Amygdala (tissue), 56 donors: Measurements from ENCODE around the gene CHMP4A.
A peak's percentile ranks its signal among the peaks of the same experiment; 100 is the strongest.

Experiments
- DNase-seq, 56 donors: peaks; one replicate each; lab custom pipeline; 2025; lab: John Stamatoyannopoulos, UW

CHMP4A gene

DNA sequence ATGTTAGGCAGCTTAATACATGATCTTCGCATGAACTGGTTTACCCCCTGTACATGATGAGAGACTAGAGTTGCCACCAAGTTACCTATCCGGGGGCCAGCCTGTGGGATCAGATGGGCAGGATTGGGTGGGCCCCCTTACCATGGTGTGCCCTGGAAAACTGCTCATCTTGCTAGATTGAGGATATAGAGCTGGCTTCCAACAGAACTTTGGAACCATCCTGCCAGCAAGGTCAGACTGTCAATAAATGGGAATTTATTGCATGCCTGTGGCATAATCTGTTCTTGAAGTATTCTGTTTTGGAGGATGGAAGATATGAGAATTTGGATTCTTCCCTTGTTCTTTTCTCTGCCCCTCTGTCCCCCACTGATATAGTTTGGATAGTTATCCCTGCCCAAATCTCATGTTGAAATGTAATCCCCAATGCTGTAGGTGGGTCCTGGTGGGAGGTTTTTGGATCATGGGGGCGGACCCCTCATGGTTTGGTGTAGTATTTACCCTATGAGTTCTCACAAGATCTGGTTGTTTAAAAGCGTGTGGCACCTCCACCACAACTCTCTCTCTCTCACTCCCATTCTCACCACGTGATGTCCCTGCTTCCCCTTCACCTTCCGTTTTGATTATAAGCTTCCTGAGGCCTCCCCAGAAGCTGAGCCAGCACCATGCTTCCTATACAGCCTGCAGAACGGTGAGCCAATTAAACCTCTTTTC lies 14.3 kb downstream of the CHMP4A start:
- DNase-seq, result no peak

DNA sequence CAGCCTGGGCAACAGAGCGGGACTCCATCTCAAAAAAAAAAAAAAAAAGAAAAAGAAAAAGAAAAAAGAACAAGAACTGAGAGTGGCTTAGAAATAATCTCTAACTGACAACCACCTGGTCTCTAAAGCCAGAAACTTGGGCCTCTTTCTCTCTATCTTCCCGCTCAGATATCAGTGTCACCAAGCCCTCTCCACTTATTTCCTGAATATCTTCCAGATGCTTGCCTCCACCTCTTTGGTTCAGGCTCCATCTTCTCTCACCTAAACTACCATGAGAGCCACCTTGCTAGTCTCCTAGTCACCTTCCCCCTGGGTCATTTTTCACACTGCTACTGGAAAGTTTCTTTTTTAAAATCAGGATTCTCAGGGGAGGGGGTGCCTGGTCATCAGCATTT lies 16.2 kb downstream of the CHMP4A start:
- DNase-seq, result no peak

DNA sequence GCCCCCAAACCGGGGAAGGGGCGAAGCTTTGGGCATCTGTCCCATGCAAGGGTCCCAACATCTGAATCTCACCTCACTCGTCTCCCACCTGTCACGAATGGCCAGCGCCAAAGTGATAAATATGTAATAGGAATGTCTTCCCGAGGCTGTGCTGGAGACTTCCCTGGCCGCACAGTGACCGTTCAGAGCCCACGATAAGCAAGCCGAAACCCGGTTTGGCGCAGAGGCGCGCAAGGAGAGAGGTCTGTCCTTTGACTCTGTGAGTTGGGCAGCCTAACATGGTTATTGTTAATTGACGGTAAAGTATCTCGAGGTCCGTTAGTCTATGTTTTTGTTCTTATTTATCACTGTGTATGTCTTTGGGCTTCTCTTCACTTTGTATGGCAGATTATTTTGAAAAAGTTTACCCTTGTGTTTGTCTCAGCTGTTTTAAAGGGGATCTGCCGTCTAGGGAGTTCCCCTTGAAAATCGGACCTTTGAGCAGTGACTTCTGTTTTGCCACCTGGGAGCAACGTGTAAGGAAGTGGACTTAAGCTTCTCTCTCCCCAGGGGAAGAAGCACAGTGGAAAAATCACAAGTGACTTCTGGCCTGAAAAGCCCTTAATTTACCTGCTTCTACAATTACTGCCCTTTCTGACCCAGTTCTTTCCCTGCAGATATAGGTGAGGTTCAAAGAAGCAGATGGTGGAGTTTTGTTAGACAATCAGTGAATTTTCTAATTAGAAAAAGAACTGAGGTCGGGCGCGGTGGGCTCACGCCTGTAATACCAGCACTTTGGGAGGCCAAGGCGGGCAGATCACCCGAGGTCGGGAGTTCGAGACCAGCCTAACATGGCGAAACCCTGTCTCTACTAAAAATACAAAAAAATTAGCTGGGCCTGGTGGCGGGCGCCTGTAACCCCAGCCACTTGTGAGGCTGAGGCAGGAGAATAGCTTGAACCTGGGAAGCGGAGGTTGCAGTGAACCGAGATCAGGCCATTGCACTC lies 16.9 kb downstream of the CHMP4A start:
- peak in 1 of 56 donors; percentile 37 for DNase-seq

DNA sequence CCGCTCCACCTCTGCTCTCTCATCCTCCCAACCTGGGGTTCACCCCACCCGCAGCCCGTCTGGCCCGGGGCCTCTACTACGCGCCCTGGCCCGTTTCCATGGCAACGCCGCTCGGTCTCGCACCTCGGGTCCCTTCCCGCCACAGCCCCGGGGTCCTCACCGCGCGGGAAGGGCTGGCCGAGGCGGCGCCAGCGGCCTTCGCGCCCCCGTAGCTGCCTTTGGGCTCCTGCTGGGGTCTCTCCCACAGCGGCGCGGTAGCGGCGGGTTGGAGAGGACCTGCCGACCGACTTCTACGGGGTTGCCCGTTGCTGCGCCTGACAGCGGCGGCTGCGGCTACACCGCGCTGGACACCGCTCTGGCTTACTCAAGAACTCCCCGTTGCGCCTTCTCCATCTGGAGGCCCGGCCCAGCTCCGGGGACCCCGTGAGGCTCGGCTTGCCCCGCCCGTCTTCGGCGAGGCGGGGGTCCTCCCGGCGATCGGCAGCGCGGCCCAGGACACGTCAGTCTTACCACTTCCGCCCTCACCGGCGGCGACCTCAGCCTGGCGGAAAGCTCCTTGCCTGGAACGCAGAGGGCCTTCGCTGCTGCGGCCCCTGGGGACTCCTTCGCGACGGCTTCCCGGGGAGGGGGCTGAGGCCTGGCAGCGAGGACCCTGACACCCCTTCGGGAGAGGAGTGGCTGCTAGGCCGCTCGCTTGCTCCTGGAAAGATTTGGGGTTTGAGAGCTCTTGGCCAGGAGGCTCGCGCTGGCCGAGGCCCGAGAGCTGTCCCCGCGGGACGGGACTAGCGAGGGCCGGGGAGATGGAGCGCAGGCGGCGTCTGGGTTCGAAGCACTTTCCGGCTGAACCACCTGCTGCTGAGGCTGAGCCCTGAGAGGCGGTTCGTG lies 17.9 kb downstream of the CHMP4A start, which contains the start of gene TM9SF1:
TSS of gene TM9SF1 (minus strand) at position 256 of the 885 bp plus-strand sequence. CDS start 422 bp downstream, outside the sequence.
- peak; percentile 17 to 88 (median 74) for DNase-seq

DNA sequence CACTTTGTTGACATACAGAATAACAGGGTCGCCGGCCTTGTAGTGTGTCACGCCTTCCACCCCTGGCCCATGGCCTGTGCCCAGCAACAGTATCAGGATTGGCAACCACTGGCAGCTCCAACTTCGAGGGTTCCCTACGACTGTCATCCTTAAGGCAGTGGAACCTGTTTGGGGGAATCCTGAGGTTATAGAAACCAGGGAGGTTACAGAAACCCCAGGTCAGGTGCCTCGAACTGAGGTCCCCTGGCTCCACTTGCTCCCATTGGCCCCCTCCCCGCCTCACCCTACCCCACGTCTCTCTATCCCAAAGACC lies 18.5 kb downstream of the CHMP4A start:
- no peak for DNase-seq

DNA sequence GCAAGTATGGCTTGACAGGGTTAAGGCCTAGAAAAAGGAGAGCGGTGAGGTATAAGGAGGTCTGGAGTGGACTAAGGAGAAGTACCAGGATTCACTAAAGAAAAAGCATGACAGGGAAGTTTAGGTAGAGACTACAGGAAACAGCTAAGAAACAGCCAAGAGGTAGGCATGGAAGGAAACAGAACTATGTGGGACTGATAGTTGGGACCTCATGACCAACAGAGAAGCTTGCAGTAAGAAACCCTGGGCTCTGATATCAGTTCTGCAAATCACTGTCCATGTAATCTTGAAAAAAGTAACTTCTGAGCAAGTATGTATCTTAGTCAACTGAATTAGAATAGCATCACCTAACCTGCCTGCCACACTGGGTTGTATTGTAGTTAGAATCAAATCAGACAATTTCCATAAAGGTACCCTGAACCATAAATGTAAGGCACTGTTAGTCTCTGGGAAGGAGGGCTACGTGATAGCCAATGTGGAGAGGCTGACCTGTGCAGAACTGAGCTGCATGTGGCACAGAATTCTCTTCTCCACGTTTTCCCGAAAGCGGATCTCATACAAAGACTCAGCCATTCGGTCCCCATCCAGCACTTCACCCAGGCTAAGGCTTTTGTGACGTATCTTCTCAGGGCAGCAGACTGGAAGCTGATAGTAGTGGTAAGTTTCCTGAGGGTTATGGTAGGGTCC lies 19.0 kb downstream of the CHMP4A start:
- DNase-seq, result no peak

DNA sequence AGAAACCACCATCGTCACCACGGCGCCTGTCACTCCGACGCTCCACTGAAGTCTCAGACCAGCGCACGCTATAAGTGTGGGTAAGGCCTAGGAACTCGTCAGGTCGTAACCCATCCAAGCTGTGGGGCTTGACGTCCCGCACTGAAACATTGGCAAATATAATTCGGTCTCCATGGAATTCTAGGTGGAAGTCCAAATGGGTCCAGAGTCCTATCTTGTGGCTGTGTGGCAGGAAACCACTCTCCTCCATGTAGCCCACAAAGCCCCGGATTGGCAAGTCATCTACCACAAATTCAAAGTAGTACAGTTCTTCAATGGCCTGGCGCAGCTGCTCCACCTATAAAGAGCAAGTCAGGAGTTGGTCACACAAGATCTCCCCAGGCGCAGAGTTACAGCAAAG lies 20.4 kb downstream of the CHMP4A start:
- DNase-seq, result no peak

DNA sequence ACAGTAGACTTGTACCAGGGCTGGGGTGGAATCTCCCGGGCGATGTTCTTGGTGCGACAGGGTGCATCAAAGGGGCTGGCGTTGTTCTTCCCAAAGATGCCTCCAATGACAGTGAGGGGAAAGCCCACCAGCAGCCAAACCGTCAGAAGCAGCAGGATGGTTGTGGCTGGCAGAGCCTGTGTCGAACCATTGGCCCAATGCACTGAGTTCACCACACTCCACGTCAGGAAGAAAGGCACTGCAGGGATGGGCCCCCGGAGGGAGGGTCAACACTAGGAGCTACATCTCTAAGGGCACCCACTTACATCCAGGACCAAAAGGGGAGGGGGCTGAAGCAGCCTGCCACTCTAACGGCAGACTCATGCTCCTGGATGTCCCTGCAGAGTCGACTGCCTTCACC lies 22.9 kb downstream of the CHMP4A start:
- no peak for DNase-seq

DNA sequence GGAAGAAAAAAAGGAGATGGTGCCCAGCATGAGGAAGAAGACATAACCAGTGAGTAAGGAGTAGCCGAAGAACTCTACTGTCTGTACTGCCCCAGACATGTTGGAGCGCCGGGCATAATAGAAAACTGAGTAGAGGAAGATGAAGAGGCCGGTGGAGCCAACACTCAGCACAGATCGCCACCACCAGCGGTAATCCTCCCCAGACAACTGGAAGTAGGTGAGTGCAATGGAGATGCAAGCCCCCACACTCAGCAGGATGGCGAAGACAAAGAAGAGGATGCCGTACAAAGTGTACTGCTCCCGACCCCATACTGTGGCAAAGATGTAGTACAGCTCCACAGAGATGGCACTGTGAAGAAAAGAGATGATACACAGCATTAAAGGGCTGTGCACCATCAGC lies 23.8 kb downstream of the CHMP4A start:
- no peak for DNase-seq

DNA sequence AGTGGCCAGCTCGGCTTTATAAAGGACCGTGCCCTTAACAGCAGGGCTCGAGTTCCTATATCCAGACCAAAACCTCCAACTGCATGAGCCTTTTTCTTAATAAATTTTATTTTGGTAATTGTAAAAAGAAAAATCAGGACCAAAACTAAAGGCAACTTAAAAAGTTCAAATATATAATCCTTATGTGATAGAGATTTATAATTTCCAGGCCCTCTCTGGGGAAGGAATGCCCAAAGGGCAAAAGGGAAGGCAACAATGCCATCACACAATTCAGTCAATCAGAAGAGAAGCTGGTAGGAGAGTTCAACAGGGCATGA lies 24.3 kb downstream of the CHMP4A start:
- DNase-seq, result no peak

DNA sequence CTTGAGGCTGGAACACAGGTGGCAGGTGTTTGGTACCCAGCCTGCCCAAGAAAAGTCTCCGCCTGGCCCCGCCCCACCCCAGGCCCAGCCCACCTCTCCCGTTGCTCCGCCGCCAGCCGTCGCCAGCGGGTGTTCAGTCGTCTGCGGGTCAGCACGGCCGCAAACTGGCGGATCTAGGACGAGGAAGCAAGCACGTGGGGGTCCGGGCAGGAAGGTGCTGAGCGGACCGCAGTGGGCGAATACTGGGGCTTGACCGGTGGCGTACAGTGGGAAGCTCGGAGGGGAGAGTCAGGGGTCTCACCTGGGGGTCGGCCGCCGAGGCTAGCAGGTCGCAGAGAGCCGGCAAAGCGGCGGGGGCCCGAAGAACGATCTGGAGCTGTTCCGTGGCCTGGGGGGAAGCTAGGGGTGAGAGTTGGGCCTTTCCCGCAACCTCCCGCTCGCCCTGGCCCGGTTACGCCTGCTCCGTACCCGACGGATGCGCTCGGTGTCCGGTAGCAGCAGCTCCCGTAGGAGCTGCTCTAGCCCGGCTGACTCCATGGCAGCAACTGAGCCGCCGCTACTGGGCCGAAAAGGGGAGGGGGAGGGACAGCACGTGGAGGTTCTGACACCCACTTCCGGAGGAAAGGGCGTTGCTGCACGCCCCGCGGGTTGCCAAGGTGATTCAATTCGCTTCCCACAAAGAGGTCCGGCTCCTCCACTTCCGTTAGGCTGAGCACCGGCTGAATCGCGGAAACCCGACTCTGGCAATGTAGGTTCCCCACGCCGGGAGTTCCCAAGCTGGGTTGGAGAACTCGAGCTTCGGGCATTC lies 24.8 kb downstream of the CHMP4A start, which contains the start of gene IPO4:
TSS of gene IPO4 (minus strand) at position 566 of the 808 bp plus-strand sequence. CDS start at position 537, 29 bp downstream.
- peak; percentile 68 to 97 (median 93) for DNase-seq

DNA sequence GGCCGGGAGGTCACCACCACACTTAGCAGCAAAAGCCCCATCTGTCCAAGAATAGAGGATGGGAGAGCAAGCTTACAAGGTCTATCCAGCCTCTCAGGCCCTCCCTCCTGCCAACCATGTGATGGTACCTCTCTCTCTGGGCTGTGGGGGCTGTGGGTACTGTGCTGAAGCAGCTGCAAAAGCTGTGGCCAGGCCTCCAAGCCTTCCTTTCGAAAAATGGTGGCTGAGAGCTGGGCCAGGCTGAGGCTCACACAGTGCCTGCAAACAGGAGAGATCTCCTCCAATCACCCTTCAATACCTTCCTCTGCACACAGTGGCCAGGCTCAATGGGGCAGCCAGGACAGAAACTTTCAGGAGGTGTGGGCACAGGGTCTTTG lies 25.8 kb downstream of the CHMP4A start:
- no peak for DNase-seq

DNA sequence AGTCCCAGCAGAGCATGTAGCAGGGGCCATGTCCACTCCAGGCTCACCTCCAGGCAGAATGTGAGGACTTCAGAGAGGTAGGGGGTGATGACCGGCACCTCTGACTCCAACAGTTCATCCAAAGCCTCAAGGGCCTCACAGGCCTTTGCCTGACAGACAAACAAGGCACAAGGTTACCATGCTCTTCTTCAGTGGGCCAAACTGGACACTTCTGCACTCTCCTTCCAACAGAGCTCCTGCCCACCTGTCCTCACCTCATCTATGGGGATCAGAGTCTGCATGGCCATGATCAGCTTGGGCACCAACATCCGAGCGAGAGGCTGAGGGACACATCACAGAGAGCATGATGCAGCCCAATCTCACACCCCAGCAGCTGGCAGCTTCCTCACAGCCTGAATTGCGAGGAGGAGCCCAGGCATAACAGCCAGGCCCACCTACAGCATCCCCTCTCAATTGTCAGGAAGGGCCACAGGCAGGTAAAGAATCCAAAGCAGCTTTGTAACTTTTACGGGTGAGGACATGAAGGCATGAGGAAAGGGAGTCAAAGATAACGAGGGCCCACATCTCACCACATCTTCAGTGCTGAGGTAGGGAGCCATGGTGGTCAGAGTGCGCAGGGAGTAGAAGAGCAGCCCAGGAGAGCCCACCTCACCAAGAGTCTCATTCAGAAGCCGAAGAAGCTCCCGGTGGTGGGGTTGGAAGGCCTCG lies 26.3 kb downstream of the CHMP4A start:
- no peak for DNase-seq

DNA sequence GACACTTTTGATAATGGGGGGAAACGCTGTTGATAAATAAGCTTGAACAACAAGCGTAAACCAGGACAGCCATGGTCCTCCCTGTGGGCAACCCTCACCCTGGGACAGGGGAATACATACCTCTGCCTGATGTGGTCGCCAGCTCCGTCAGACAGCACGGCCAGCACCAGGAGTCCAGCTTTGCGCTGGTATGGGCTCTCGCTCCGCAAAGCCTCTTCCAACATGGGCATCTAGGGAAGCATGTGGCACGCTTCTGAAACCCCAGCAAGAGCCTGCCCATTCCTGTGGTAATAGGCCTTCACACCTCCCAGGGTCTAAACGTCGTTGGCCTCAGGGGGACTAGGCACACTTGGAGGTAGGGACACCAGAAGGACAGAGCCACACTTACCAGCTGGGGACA lies 27.5 kb downstream of the CHMP4A start:
- no peak for DNase-seq

DNA sequence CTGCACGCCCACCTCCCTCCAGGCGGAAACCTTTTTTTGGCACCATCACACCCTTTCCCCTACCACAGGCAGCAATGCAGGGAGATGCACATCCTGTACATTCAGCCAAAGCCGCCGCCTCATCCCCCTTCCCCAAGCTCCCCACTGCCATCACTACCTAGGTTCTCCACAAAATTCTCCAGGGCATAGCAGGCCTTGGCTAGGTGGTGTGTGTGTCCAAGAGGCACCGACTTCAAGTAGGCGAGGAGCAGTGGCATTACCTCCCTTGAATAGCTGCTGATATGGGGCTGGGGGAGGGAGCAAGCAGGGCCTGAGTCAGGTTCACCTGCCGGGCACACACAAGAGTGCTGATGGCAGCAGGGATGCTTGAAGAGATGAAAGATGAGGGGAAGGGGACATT lies 28.3 kb downstream of the CHMP4A start:
- no peak for DNase-seq

DNA sequence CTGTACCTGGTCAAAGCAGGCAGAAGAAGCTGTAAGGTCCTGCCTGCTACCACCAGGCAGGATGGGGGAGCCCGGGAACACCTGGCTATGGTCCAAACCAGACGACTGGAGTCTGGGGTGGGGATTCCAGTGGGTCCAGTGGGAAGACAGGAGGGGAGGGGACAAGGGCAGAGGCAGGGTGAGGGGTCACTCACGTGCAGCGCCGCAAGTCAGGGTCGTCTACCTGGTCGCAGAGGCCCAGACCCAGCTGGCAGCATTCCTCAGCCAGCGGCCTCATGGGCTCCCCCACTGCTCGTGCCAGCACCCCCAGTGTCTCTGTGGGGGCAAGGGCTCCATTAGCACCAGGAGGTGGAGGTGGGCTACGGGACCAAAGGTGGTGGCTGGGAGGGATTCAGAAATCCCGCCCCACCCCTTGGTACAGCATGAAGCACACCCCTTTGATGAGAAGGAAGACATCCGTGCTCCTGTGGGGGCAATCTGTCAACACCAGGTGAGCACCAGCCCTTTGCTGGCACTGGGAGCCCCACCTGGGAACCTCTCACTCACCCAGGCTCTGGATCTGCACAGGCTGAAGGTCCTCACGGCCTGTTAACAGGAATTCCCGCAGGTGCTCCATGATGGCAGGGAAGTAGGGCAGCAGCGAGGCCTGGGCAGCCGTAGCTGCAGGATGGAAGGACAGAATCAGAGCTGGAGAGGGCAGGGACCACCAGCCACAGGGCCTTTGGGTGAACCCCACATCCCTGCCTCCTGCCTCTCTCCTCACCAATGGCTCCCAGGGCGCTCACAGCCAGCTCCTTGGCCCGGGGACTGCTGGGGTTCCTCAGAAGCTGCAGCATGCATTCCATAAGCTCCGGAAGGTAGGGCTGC lies 29.0 kb downstream of the CHMP4A start:
- DNase-seq, result no peak

DNA sequence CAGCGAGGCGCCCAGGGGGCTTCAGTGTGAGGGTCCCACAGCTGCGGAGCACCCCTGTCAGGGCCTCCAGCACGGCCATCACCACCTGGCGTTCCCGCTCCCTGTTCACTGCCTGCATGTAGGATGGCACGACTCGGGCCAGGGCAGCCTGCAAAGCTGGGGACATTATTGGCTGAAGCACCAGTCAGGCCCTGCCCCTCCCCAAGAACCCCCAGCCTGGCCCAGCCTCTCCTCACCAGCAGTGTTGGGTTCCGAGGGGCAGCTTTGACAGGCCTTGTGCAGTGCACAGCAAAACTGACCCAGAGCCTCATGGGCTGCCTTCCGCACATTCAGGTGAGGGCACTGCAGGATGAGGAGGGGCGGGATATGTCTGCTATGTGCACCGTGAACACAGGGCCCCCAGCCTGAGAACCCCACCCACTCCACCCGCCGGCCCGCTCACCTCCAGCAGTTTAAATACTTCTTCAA lies 30.2 kb downstream of the CHMP4A start:
- DNase-seq, result no peak
